Measurements from ENCODE around the gene OR6S1.

OR6S1 gene

DNA sequence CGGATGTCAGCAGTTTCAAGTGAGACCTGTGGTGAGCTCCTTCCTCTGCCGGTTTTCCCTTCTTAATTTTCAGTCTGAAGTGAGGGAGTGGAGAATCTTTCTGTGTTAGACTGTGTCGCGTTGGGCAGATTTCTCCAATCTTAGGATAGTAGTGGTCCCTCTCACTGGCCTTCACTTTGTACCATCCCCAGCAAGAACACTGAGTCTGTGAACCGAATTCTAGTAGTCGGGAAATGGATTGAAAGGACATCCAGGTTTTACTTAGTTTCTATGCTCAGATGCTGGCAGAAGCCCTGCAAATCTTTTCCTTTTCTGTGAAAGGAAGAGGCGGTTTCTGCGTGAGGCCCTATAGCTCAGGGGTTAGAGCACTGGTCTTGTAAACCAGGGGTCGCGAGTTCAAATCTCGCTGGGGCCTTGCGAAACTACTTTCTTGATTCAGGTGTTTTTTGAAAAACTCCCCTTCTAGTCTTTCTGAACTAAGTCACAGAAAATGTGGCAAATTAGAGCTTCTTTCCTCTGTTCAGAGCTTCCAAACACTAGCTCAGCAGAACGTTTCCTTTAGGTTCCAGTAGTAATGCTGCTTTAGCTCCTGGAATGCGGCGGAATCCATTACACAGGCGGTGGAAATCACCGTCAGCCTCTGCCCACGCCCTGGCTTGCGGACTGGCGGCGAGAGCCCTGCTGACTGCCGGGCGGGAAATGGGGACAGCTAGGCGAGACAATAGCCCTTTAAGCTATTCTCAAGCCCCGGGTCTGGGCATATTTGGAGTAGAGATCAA lies 40.0 kb upstream of the OR6S1 start:
- DNase-seq (ENCODE audit: low read depth) = no peak
- peak overlapping the region; percentile 79 for H3K4me3 ChIP-seq (ENCODE audit: low read depth, low read length)
- TF ChIP-seq, protein P1, sequence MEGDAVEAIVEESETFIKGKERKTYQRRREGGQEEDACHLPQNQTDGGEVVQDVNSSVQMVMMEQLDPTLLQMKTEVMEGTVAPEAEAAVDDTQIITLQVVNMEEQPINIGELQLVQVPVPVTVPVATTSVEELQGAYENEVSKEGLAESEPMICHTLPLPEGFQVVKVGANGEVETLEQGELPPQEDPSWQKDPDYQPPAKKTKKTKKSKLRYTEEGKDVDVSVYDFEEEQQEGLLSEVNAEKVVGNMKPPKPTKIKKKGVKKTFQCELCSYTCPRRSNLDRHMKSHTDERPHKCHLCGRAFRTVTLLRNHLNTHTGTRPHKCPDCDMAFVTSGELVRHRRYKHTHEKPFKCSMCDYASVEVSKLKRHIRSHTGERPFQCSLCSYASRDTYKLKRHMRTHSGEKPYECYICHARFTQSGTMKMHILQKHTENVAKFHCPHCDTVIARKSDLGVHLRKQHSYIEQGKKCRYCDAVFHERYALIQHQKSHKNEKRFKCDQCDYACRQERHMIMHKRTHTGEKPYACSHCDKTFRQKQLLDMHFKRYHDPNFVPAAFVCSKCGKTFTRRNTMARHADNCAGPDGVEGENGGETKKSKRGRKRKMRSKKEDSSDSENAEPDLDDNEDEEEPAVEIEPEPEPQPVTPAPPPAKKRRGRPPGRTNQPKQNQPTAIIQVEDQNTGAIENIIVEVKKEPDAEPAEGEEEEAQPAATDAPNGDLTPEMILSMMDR (IDR thresholded peaks at IDR 0.05; ENCODE audit: control insufficient read depth, extremely low read depth, insufficient read depth) = no peak

DNA sequence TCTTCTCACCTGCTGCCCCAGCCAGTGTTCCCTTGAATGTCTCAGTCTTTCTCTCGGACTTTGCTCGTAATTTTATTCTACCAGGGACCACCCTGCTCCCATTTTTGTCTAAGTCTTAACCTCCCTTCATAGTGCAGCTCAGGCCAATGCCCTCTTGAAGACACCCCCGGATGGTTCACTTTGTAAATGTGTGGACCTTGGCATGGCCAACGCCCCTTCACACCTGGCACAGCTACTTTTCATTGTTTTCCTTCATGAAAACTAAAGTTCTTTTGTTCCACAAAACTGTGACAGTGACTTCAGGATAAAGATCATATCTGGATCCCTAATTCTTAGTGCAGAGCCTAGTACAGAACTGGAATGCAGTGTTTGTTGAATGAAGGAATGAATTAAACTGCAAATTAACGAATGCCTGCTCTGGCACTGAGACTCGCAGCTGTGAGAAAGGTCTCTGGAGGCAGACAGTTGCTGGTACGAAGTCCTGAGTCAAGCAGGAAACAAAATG lies 39.4 kb upstream of the OR6S1 start:
- TF ChIP-seq, protein P1 (IDR thresholded peaks at IDR 0.05; ENCODE audit: control insufficient read depth, extremely low read depth, insufficient read depth) = no peak
- no peak for DNase-seq (ENCODE audit: low read depth)
- peak overlapping the region; percentile 79 for H3K4me3 ChIP-seq (ENCODE audit: low read depth, low read length)

DNA sequence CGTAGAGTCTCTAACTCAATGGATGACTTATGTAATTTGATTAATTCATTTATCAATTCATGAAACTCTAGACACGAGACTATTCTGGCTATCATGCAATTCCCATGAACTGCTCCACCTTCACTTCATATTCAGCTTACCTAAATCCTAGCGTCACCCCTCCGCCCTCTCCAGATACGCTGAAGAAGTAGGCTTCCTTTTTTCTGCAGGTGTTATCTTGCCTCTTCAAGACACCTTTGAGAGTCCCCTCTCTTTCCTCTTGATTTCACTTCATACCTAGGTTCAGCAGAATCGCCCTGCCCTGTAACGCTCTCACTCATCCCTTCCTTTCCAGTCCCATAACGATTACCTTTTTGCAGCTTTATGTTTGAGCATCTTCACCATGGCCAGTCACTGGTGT lies 38.9 kb upstream of the OR6S1 start:
- peak overlapping the region; percentile 79 for H3K4me3 ChIP-seq (ENCODE audit: low read depth, low read length)
- DNase-seq (ENCODE audit: low read depth) = no peak
- TF ChIP-seq, protein P1 (IDR thresholded peaks at IDR 0.05; ENCODE audit: control insufficient read depth, extremely low read depth, insufficient read depth) = no peak

DNA sequence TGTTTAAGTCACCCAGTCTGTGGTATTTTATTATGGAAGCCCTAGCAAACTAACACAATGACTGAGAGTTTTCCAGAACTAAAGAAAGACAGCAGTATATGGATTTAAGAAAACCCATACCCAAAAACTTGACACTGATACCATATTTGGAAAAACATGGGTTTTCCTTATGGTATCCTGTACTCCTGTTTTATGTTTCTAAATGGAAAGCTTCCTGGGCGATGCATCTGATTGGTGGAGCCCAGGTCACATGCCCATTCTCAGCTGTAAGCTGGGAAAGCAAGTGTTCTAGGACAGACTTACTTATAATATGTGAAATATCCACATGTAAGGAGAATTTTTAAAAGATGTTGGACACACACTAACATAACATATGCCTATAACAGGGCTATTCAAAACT lies 38.4 kb upstream of the OR6S1 start:
- no peak for DNase-seq (ENCODE audit: low read depth)
- peak overlapping the region; percentile 79 for H3K4me3 ChIP-seq (ENCODE audit: low read depth, low read length)
- TF ChIP-seq, protein P1 (IDR thresholded peaks at IDR 0.05; ENCODE audit: control insufficient read depth, extremely low read depth, insufficient read depth) = no peak

DNA sequence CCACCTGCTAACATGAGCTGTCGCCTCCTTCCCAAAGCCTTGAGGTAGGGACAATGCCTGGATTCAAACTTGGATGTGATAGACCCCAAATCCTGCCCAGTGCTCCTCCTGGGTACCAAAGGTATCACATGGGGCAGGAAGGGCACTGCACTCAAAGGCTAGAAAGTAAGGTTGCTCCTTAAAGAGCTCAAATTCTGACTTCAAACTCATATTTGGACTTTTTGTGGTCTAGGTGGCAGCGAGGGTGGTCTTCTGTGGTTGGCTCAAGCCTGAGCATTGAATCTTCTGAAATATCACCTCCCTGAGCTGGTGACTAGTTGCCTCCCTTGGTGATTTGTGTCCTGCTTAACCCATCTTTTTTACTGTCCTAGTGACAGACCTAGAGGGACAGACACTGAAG lies 34.6 kb upstream of the OR6S1 start:
- TF ChIP-seq, protein P1 (IDR thresholded peaks at IDR 0.05; ENCODE audit: control insufficient read depth, extremely low read depth, insufficient read depth) = no peak
- DNase-seq (ENCODE audit: low read depth) = no peak

DNA sequence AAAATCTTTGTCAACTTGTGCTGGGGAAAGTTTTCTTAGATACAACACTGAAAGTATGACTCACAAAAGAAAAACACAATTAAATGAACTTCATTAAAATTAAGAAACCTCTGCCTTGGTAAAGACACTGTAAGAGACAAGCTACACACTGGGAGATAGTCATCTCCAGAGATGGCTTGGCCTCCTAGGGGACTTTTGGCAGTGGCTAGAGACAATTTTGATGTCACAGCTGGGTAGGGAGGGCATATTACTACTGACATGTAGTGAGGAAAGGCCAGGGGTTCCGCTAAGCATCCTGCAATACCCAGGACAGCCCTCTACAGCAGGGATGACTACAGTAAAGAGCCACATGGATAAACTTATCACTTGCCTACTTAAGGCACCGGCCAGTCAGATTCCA lies 34.2 kb upstream of the OR6S1 start:
- H3K4me3 ChIP-seq (ENCODE audit: low read depth, low read length) = no peak overlapping the region
- no peak for DNase-seq (ENCODE audit: low read depth)
- TF ChIP-seq, protein P1 (IDR thresholded peaks at IDR 0.05; ENCODE audit: control insufficient read depth, extremely low read depth, insufficient read depth) = no peak

More for the DNA sequence above, 34.6 kb upstream of the OR6S1 start:
- no peak overlapping the region for H3K4me3 ChIP-seq (ENCODE audit: low read depth, low read length)

Measured in LNCaP clone FGC (cell line).